22Rv1 (cell line): Measurements from ENCODE around the gene BORCS5.
A peak's percentile ranks its signal among the peaks of the same experiment; 100 is the strongest.

Source experiments
- H3K27ac ChIP-seq: fragments of 450-650 bp; 2 replicates; pipeline ENCODE4 v1.5.1; 2017
- ZFX ChIP-seq: fragments of 450-650 bp; IDR thresholded peaks from 2 replicates; pipeline ENCODE4 v1.6.1; 2017; ENCODE audit warnings: antibody characterized with exemption, borderline replicate concordance
- TF ChIP-seq, protein P1 (sequence below): fragments of 450-650 bp; IDR thresholded peaks from 2 replicates; pipeline ENCODE4 v1.5.1; 2017; ENCODE audit warnings: mild to moderate bottlenecking

Gene BORCS5

GRCh38 chr12:12441843-12442461 lies 85.1 kb downstream of the BORCS5 start:
- TF ChIP-seq, protein P1, sequence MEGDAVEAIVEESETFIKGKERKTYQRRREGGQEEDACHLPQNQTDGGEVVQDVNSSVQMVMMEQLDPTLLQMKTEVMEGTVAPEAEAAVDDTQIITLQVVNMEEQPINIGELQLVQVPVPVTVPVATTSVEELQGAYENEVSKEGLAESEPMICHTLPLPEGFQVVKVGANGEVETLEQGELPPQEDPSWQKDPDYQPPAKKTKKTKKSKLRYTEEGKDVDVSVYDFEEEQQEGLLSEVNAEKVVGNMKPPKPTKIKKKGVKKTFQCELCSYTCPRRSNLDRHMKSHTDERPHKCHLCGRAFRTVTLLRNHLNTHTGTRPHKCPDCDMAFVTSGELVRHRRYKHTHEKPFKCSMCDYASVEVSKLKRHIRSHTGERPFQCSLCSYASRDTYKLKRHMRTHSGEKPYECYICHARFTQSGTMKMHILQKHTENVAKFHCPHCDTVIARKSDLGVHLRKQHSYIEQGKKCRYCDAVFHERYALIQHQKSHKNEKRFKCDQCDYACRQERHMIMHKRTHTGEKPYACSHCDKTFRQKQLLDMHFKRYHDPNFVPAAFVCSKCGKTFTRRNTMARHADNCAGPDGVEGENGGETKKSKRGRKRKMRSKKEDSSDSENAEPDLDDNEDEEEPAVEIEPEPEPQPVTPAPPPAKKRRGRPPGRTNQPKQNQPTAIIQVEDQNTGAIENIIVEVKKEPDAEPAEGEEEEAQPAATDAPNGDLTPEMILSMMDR: no peak
- no peak for TF ChIP-seq ZFX
- peak overlapping the region; percentile 38 for H3K27ac ChIP-seq

GRCh38 chr12:12442548-12443071 lies 85.7 kb downstream of the BORCS5 start:
- no peak for TF ChIP-seq ZFX
- TF ChIP-seq, protein P1: no peak
- H3K27ac ChIP-seq: peak overlapping the region; percentile 38

GRCh38 chr12:12443431-12443878 lies 86.6 kb downstream of the BORCS5 start:
- H3K27ac ChIP-seq: peak overlapping the region; percentile 38; the same call in 1 of the 2 replicates
- TF ChIP-seq, protein P1: no peak
- no peak for TF ChIP-seq ZFX

- TF ChIP-seq, protein P1: no peak
- no peak for TF ChIP-seq ZFX
- H3K27ac ChIP-seq: 0 out of 2 replicates have a peak overlapping the region, but pooled peaks have one; percentile 10
These were observed 88.4 kb downstream of the BORCS5 start for GRCh38 chr12:12445165-12445881.

GRCh38 chr12:12445882-12446181 lies 89.0 kb downstream of the BORCS5 start:
- H3K27ac ChIP-seq: peak overlapping the region; percentile 10; the same call in 1 of the 2 replicates
- no peak for TF ChIP-seq ZFX
- TF ChIP-seq, protein P1: no peak

DNA sequence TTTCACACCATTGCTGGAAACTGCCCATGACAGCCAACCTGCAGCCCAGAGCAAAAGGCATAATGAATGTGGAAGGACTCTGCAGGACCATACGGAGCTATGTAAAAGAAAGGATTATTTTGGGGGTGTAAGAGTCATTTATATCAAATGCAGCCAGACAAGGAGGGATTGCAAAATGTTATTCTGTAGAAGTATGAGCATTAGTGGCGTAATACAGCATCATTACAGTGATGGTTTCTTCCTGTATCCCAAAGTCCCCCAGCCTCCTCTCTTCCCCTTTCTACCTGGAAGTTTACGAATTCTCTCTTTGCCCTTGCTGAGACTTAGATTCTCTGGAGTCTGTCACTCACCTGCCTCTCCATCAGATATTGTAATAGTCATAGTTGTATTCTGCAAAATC lies 89.9 kb downstream of the BORCS5 start:
- peak overlapping the region; percentile 10; the same call in 1 of the 2 replicates for H3K27ac ChIP-seq
- no peak for TF ChIP-seq ZFX
- TF ChIP-seq, protein P1: no peak

DNA sequence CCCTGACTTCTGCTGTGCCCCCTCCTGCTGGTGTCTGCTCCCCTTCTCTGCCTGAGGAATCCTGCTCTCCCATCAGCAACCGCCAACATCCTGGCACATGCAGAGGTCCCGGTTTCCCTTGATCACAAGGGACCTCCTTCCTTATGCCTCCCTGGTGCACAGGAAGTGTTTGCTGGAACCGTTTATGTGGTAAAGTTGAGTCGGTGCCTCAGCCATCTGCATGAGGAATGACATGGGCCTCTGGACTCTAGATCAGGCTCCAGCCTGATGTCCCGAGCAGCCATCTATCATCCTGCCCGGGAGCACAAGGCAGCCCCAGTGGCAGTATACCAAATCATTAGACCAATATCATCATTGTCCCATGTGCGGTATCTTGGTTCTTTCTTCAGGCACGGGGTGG lies 90.4 kb downstream of the BORCS5 start:
- TF ChIP-seq, protein P1: no peak
- 0 out of 2 replicates have a peak overlapping the region, but pooled peaks have one; percentile 10 for H3K27ac ChIP-seq
